Activated T-cell treated with anti-CD3 and anti-CD28 coated beads for 4 hours (primary cell): ENCODE data around the gene DDI1.

Experiments
- DNase-seq: peaks from one replicate; pipeline ENCODE4 v3.0.0-alpha.2; 2020

The DDI1 gene

DNA sequence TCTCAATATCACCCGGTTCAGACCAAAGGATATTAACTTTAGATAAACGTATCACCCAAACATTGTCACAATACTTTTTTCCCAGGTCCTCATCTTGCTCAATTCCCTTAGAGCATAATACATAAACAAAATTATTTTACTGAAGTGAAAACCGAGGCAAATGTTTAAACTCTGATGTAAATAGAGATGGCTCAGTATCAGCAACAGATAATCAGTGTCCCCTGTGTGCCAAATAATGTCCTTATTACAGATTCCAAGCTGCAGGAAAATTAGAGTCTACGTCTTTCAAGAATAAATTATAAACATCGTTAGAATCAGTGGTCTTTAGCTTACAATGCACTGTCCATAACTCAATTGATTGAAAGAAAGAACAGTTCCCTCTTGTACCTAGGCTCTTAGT lies 50.2 kb downstream of the DDI1 start:
- no peak for DNase-seq
